WI38 (cell line): ENCODE data around the gene PDE4A.

Experiments
- H3K4me3 ChIP-seq: 2 replicates; pipeline ENCODE4 v1.5.1; 2011; ENCODE audit warnings: low read depth, mild to moderate bottlenecking, control low read depth, low read length
- TF ChIP-seq, protein P1 (sequence below): IDR thresholded peaks from 2 replicates; pipeline ENCODE4 v1.5.1; 2012; ENCODE audit warnings: low read depth, mild to moderate bottlenecking, control low read depth, low read length

Gene PDE4A

GRCh38 chr19:10516671-10517286 lies 96.4 kb downstream of the PDE4A start:
- TF ChIP-seq, protein P1, sequence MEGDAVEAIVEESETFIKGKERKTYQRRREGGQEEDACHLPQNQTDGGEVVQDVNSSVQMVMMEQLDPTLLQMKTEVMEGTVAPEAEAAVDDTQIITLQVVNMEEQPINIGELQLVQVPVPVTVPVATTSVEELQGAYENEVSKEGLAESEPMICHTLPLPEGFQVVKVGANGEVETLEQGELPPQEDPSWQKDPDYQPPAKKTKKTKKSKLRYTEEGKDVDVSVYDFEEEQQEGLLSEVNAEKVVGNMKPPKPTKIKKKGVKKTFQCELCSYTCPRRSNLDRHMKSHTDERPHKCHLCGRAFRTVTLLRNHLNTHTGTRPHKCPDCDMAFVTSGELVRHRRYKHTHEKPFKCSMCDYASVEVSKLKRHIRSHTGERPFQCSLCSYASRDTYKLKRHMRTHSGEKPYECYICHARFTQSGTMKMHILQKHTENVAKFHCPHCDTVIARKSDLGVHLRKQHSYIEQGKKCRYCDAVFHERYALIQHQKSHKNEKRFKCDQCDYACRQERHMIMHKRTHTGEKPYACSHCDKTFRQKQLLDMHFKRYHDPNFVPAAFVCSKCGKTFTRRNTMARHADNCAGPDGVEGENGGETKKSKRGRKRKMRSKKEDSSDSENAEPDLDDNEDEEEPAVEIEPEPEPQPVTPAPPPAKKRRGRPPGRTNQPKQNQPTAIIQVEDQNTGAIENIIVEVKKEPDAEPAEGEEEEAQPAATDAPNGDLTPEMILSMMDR, result no peak
- peak overlapping the region; percentile 40 for H3K4me3 ChIP-seq

DNA sequence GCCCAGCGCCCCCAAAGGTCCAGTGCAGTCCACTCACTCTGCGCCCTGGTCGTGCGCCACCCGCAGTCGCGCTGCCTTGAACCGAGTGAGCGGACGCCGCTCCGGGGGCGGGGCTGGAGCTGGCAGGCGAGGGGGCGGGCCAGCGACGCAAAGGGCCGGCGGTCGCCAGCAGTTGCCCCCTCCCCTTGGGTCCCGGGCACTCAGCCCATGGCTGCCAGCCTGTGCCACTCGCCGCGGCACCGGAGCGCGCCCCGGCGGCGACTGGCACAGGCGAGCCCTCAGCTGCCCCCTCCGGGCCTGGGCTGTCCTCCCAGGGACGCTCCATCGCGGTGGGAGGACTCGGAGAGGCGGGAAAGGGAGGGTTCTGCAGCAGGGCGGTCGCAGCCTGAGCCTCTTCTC lies 97.0 kb downstream of the PDE4A start, which contains the start of gene S1PR5:
S1PR5 (minus strand) TSS at position 87 of the 399 bp plus-strand sequence. CDS start 2,436 bp downstream, outside the sequence.
- peak within 1 kb of the TSS; percentile 40 for H3K4me3 ChIP-seq
- TF ChIP-seq, protein P1, result no peak

- H3K4me3 ChIP-seq, result peak overlapping the region; percentile 40
- TF ChIP-seq, protein P1, result no peak
These were observed 97.6 kb downstream of the PDE4A start for GRCh38 chr19:10517760-10518443.

DNA sequence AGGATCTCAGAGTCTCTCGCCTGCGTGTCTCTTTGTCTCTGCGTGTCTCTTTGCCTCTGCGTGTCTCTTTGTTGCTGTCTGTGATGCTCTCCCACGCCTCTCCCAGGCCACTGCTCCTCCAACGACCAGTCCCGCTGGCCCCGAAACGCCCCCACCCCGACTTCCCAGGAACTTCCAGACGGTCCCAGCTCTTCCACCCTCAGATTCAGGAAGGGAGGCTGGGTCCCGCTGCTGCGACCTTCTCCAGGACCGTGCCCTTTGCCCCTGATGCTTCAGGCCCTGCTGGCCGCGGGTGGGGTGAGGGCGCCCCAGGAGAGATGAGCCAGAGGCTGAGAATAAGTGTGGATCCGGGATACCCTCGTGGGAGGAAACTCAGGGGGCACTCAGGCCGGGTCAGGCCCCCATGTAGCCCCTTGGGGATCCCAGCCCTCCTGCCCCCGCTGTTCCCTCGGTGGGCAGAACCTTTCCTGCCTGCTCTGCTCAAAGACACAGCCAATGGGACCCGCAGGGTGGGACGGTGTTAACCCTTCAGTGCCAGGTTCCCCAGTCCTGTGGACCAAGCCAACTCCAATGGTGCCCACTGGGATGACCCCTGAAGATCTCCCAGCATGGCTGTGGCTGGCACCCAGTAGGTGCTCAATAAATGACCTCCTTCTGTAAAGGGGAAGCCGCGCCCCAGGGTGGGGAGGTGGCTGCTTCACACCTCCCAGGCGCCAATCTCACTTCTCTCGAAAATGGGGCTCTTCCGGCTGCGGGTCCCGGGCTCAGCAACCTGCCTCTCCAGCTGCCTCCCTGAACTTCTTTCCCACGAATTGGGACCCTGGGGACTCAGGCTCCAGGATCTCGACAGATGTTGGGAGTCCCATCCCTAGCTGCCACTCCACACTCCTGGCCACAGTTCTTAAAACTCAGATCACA lies 98.4 kb downstream of the PDE4A start:
- no peak overlapping the region for H3K4me3 ChIP-seq
- TF ChIP-seq, protein P1, result no peak
